ENCODE results near the gene BCAN. TPM values are rescaled to one million over a fixed set of nuclear protein-coding genes. Genes with fewer than 3 reads are reported as not detected.

BCAN gene
- polyA plus RNA-seq, 2 of the 4 experiments (the other 2 are of a cell fraction), result not detected

DNA sequence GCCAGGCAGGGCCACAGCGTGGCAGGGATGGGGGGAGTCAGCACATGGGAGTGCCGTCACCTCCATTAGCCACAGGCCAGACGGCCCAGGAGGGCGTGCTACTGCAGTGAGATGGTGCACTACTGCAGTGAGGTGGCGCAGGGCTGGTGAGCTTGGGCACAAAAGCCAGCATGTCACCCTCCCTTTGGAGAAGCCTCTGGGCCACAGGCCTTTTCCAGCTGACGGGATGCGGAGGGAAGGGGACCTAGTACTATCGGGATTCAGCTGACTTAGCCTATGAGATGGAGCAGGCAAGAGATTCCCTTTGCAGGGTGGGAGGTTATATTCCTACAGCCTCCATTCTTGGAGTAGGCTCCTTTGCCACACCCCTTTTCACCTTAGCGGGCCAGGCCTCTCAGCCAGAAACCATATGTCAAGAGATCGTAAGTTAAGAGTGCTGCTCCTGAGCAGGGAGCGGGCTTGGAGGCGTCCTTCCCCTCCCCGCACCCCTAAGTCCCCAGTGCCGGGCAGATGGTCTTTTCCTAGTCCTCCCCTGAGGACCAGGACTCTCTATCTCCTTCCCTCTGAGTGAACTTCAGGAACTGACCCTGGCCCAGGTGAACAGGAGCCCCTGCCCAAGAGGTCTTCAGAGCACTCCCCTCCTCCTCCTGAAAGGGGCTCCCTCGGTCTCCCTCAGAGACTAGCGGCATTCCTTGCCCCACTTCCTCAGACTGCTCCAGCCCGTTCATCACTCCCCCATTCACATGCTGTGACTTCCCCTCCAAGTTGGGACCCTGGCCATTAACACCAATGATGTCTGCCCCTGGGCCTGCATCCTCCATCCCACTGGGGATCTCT lies 27.1 kb downstream of the BCAN start:
- TF ChIP-seq HOXB13 (CRISPR knock-in tag; IDR thresholded peaks at IDR 0.05; ENCODE audit: low read depth), result no peak
- TF ChIP-seq RARB (CRISPR knock-in tag; IDR thresholded peaks at IDR 0.05), result no peak
- no peak for TF ChIP-seq JUNB (IDR thresholded peaks at IDR 0.05)
- no peak for TF ChIP-seq ZSCAN20 (CRISPR knock-in tag; IDR thresholded peaks at IDR 0.05)
- TF ChIP-seq, protein P1, sequence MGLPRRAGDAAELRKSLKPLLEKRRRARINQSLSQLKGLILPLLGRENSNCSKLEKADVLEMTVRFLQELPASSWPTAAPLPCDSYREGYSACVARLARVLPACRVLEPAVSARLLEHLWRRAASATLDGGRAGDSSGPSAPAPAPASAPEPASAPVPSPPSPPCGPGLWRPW (IDR thresholded peaks at IDR 0.05), result no peak
- TF ChIP-seq, protein P2, sequence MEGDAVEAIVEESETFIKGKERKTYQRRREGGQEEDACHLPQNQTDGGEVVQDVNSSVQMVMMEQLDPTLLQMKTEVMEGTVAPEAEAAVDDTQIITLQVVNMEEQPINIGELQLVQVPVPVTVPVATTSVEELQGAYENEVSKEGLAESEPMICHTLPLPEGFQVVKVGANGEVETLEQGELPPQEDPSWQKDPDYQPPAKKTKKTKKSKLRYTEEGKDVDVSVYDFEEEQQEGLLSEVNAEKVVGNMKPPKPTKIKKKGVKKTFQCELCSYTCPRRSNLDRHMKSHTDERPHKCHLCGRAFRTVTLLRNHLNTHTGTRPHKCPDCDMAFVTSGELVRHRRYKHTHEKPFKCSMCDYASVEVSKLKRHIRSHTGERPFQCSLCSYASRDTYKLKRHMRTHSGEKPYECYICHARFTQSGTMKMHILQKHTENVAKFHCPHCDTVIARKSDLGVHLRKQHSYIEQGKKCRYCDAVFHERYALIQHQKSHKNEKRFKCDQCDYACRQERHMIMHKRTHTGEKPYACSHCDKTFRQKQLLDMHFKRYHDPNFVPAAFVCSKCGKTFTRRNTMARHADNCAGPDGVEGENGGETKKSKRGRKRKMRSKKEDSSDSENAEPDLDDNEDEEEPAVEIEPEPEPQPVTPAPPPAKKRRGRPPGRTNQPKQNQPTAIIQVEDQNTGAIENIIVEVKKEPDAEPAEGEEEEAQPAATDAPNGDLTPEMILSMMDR (IDR thresholded peaks at IDR 0.05), result no peak
- TF ChIP-seq POLR2AphosphoS2 (conservative IDR thresholded peaks at IDR 0.05; ENCODE audit: low read length), result no peak
- no peak for TF ChIP-seq SMC3 (IDR thresholded peaks at IDR 0.05)
- no peak for TF ChIP-seq NFE2L2 (conservative IDR thresholded peaks at IDR 0.05; ENCODE audit: low read length)
- TF ChIP-seq RAD21 (conservative IDR thresholded peaks at IDR 0.05 in 1 of 2, IDR thresholded peaks at IDR 0.05 in 1 of 2), result no peak
- TF ChIP-seq, protein P3, sequence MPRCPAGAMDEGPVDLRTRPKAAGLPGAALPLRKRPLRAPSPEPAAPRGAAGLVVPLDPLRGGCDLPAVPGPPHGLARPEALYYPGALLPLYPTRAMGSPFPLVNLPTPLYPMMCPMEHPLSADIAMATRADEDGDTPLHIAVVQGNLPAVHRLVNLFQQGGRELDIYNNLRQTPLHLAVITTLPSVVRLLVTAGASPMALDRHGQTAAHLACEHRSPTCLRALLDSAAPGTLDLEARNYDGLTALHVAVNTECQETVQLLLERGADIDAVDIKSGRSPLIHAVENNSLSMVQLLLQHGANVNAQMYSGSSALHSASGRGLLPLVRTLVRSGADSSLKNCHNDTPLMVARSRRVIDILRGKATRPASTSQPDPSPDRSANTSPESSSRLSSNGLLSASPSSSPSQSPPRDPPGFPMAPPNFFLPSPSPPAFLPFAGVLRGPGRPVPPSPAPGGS (IDR thresholded peaks at IDR 0.05), result no peak
- no peak; a peak in 1 of 6 replicates for ATAC-seq
- Histone ChIP-seq H3K9me3 (no peaks in the 10 kb centered on the region), H3K4me1 (peaks cover 22% of the 10 kb centered on the region), H3K27ac (no peak overlapping the region), H3K4me2 (no peak overlapping the region), H3K4me3 (no peak overlapping the region)
- no peak for DNase-seq (ENCODE audit: low read depth in 1 of 2, low spot score in 1 of 2)
- WGBS (ENCODE audit: missing lambda C conversion rate), result 89% methylated on average over 15 of the region's 17 CpGs
- no peak for FAIRE-seq
- POLR2A ChIA-PET, result no interaction called here
- CTCF ChIA-PET, result interaction anchor here (2.0 to 52.1 kb wide), 5 partner anchors 7 to 48 kb away, joined by 13 to 2258 read pairs (median 402); partner anchors contain the start of genes CRABP2, HAPLN2, ISG20L2 and METTL25B

DNA sequence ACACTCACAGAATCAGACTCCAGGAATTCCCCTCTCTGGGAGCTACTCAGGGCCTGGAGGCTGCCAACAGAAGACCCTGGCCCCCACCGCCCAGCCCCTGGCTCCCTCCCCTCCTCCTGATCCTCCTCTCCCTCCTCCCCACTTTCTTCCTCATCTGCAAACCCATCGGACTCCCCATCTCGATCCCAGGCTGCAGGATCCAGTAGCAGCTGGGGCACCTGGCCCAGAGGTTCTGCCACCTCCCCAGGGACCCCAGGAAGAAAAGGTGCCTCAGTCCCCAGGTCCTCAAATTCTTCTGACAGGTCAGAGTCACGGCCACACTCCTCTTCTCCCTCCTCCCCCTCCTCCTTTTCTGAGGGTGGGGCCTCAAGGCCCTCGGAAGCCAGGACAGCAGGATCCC lies 27.9 kb downstream of the BCAN start:
- H3K4me3 ChIP-seq, result no peak overlapping the region
- no peaks in the 10 kb centered on the region for H3K9me3 ChIP-seq
- ChIA-PET CTCF (interaction anchor here (1.0 to 52.1 kb wide), 6 partner anchors 8 to 190 kb away, joined by 3 to 2258 read pairs (median 302); partner anchors contain the start of genes CRABP2, HAPLN2, ISG20L2 and METTL25B), POLR2A (no interaction called here)
- no peak for ATAC-seq
- peaks cover 15% of the 10 kb centered on the region for H3K4me1 ChIP-seq
- no peak overlapping the region for H3K27ac ChIP-seq
- no peak overlapping the region for H3K4me2 ChIP-seq
- WGBS (ENCODE audit: missing lambda C conversion rate), result 73% methylated on average over 4 of the region's 5 CpGs
- no peak for DNase-seq (ENCODE audit: low read depth in 1 of 2, low spot score in 1 of 2)
- no peak for FAIRE-seq
- TF ChIP-seq ZFP36 (IDR thresholded peaks at IDR 0.05; ENCODE audit: borderline replicate concordance, partially characterized antibody) (no peak), MYC (IDR thresholded peaks at IDR 0.05; ENCODE audit: borderline replicate concordance, low read length) (no peak), PHF8 (IDR thresholded peaks at IDR 0.05; ENCODE audit: borderline replicate concordance, low read depth) (no peak), HOXA7 (CRISPR knock-in tag; IDR thresholded peaks at IDR 0.05) (no peak), RAD21 (conservative IDR thresholded peaks at IDR 0.05 in 1 of 2, IDR thresholded peaks at IDR 0.05 in 1 of 2) (no peak), ESRRA (IDR thresholded peaks at IDR 0.05; ENCODE audit: borderline replicate concordance, low read length) (no peak), EHF (CRISPR knock-in tag; IDR thresholded peaks at IDR 0.05) (no peak), HDAC2 (IDR thresholded peaks at IDR 0.05) (no peak)
- TF ChIP-seq, protein P4, sequence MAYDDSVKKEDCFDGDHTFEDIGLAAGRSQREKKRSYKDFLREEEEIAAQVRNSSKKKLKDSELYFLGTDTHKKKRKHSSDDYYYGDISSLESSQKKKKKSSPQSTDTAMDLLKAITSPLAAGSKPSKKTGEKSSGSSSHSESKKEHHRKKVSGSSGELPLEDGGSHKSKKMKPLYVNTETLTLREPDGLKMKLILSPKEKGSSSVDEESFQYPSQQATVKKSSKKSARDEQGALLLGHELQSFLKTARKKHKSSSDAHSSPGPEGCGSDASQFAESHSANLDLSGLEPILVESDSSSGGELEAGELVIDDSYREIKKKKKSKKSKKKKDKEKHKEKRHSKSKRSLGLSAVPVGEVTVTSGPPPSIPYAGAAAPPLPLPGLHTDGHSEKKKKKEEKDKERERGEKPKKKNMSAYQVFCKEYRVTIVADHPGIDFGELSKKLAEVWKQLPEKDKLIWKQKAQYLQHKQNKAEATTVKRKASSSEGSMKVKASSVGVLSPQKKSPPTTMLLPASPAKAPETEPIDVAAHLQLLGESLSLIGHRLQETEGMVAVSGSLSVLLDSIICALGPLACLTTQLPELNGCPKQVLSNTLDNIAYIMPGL (CRISPR knock-in tag; IDR thresholded peaks at IDR 0.05; ENCODE audit: borderline replicate concordance), result no peak

Measured in A549 (cell line).